HG03175 (cell line): Measurements from ENCODE around the gene F5.
"Not testable (repeated sequence)": the region's sequence is repeated elsewhere in the genome, so short reads cannot be mapped to it uniquely, and the experiment has no call there.

Experiments used
- ATAC-seq: cut with Tn5 transposase; IDR thresholded peaks from one replicate; pipeline ENCODE4 v1.9.1; 2021; ENCODE audit warnings: mild to moderate bottlenecking, moderate library complexity; ENCODE audit not compliant: unreplicated experiment

F5 gene

DNA sequence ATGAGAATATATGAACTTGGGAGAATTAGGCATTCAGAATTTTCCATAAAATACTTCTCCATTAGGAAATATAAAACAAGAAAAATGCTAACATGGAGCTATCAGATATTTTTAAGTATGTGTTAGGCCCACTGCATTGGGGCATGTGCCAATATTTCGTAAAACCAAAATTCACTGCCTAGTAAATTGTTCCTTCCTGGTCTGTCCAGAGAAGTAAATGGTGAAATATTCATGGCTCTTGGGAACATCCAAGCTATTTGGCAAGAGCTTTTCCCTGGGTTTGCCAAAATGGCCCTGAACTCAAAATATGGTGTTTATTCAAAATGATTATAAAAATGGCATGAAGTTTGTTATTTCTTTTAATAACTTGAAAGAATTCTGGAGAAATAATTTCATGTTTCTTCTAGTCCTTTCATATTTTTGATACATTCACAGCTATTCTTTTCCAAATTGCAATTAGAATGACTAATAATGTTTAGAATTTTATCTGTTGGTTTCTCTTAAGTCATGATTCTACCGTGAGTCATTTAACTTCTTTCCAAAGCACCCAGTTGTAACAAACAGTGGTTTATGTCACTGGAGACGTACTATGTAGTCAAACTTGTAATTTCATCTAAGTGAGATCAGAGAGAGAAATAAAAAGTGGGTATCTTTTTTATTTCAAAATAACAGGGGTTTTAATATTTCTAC is 74.8 kb downstream of the F5 start:
- no peak for ATAC-seq

DNA sequence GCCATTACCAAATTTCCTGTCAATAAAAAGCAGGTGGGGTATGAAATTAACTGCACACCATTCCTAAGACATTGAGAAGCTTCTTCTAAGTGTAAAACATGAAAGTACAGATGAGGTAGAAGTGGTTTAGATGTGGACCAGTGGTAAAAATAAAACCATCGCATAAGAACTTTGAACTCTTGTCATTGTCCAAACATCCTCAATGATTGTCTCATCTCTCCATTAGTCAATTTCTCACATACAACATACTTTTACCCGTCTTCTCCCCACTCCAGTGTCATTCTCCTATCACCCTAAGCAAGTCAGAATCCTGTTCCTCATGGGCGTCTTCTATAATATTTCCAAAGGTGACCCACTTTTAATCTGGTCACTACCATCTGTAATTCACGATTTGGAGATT is 76.2 kb downstream of the F5 start:
- ATAC-seq: no peak

DNA sequence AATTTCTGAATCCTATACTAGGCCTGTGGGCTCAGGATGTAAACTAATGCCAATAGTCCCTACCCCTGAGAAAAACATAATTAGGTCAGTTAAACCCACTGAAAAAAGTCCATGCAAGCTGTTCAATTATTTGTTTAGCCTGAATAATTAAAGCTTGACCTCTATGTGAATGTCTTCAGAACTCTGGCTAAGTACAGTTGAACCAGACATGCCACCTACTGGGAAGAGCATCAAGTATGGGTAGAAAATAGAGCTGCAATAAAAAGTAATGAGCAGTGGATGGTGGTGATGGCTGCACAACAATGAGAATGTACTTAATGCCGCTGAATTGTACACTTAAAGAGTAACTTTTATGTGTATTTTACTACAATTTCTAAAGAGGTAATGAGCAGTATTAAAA is 76.9 kb downstream of the F5 start:
- ATAC-seq: no peak

DNA sequence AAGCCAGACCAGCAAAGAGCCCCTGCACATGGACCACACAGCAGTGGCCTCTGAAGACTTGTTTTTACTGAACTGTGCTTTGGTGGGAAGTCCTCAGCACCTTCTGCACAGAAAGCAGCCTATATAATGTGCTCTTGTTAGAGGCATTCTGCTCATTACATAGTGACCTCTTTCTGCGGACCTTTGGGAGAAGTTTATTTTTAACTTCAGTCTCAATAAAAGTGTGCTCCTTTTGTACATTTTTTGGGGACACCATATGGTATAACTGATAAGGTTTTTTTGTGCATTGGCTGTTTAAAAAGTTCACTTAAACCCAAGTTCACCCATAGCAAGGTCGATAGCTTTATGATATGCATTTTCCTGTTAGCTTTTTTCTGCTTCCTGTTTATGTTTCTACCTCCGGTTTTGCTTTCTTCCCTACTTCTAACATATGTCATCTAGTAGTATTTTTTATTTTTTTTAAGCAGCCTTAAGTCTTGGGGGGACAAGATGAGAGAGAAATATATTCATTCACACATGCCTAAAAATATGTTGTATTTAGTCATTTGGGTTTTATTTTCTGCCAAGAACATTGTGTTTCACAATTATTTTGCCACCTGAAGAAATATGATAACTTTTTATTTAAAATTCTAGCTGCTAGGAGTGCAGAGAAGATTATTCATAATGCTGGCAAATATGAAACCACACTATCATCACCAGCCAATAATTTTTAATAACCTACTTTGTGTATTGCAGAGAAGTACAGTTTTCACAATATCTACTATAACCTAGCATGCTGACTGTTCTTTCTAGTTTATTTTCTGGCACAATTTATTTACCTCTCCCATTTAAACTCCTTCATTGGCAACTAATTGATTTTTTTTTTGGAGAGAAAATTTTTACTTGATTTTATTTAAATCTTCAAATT is 77.6 kb downstream of the F5 start:
- ATAC-seq: no peak

DNA sequence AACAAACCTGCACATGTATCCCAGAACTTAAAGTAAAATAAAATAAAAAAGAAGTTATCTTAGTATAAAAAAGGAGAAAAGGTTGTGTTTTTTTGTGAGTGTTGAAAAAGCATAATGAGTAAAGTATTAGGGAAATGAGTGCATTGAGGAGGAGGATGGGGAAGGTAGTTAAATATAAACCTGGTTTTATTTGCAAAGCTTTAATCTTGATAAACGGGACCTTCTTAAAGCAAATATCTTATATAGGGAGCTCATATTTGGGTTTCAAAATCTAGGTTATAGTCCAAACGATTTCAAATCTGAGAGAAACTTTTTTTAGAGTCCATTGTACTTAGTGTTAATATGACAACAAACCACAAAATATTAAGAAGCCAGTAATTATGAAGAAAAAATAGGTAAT is 78.9 kb downstream of the F5 start:
- no peak for ATAC-seq

DNA sequence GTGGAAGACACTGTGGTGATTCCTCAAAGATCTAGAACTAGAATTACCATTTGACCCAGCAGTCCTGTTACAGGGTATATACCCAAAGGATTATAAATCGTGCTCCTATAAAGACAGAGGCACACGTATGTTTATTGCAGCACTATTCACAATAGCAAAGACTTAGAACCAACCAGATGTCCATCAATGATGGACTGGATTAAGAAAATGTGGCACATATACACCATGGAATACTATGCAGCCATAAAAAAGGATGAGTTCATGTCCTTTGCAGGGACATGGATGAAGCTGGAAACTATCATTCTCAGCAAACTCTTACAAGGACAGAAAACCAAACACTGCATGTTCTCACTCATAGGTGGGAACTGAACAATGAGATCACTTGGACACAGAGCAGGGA is 82.7 kb downstream of the F5 start:
- ATAC-seq: not testable (repeated sequence)

DNA sequence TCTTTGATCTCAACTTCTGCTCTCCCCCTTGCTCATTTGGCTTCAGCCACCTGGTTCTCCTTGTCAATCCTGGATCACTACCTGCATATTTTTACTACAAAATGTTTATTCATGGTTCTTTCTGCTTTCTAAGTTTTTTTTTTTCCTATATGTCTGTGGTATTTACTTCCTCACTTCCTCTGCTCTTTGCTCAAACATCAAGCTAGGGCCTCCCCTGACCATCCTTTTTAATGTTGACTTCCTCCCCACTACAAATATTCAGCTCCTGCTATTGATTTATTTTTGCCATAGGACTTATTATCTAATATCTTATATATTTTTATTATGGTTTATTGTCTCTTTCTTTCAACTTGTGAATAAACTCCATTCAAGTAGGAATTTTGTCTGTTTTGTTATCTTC is 86.5 kb downstream of the F5 start:
- ATAC-seq: no peak

DNA sequence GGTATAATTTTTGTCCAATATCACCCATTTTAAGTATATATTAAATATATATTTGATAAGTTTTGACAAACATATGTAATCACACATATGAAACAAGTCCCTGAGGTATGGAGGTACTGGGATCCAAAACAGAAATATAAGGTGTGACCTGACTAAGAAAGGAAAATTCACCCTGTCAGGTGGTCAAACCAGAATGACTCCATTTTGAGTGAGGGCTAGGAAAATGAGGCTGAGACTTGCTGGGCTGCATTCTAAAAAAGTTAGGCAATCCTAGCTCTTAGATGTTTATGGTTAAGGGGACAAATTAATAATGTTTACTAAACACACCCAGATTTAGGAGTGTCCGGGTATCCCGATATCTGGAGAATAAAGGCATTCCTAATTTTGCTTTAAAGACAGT is 89.0 kb downstream of the F5 start:
- no peak for ATAC-seq

DNA sequence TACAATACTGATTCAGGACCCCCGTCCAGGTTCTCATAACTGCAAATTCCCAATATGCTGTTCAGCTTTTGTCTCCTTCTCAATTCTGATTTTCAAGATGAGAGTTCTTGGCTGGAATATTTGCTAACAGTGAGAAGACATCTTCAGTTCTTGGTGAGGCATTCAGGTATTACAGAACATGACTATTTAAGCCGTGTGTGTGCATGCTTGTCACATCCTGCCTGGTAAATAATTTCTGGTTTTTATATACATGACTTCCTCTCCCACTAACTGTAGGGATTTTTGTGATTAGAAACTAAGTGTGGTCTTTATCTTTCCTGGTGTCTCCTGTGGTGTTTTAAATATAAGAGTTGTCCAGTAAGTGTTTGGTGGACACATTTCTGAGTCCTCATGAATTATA is 90.4 kb downstream of the F5 start:
- ATAC-seq: peak; percentile 47

DNA sequence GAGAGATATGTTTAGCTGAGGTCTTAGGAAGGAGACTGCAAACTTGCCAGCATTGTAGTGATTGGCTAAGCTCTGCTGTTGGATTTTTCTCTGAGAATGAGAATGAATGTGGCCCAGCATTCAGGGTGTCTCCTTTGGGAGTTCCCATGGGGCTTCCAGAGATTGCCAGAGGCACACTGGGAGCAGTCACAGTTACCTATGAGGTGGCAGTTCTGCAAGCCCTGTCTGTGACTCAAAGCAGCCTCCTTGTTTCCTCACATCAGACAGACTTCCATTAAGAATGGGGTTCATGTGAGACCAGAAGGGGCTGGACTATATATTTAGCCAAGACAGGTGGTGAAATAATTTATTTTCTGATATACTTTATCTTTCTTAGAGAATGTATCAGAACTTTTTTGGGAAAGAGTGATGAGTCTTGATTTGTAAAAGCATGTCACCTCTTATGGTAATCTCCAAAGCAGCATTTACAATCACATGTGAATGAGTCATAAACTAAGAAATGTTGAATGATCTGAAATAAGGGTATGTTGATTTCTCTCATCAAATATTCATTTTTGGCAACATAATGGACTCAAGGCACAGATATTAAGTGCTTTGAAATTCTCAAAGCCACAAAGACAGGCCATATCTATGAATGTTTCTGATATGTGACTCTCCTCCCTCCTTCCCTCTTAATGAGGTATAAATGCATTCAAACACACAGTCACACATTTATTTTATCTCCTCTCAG is 91.1 kb downstream of the F5 start:
- ATAC-seq: no peak

DNA sequence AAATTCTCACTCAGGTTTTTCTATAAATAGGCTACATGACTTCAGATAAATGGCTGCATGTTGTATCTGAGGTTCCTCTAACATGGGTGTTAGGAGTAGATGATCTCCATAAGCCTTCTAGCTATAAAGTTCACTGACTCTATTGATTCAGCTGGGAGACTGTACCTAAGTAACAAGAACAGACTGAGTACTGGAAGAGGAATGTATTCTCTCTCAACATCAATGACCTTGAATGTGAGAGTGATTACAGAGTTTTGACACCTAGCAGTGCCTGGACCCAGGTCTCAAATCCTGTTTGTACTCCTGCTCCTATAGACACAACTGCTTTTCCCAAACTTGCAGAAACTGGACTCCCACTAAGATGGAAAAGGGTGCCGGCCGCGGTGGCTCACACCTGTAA is 91.9 kb downstream of the F5 start:
- no peak for ATAC-seq

DNA sequence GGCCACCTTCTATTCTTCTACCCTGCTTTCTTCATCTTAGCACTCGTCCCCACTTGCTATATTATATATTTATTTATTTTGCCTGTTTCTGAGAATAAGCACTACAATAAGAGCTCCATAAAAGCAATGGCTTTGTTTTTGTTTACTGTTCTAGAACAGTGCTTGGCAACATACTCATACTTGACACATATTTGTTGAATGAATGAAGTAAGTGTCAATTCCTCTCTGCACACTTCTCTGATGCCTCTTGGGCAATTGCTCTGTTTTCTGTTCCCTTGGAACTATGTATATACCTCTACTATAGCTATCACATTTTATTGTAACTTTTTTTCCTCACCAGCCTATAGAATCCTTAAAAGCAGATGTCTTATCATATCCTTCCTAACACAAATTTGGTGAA is 93.0 kb downstream of the F5 start:
- ATAC-seq: no peak

DNA sequence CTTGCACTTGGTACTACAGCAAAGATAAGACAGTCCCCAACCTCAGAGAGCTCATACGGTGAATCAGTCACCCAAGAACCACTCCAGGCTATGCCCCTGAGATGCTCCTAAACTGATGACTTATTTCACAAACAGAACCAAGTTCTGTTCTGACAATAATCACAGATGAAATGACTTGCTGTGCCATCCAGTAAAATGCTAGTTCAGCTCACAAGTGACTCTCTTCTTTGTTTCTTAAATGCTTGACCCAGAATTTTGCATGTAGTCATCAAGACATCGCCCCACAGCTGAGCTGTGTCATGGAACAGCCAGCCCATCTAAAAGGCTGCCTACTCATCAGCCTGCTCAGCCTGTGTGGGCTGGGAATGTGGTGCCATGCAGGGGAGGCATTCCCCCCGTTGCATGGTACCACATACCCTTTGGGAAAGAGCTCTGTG is 94.4 kb downstream of the F5 start:
- peak; percentile 39 for ATAC-seq

DNA sequence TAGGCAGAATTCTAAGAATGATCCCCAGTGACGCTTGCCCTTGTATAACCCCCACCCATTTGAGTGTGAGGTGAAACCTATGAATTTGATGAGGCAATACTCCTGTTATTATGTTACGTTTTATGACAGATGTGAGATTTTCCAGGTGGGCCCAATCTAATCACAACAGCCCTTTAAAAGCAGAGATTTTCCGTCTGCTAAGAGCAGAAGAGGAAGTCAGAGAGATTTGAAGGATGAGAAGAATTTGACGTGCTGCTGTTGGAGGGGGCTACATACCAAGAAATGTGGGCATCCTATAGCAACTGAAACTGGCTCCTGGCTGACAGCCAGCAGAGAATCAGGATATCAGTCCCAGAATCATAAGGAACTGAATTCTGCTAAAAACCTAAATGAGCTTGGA is 98.1 kb downstream of the F5 start:
- no peak for ATAC-seq

DNA sequence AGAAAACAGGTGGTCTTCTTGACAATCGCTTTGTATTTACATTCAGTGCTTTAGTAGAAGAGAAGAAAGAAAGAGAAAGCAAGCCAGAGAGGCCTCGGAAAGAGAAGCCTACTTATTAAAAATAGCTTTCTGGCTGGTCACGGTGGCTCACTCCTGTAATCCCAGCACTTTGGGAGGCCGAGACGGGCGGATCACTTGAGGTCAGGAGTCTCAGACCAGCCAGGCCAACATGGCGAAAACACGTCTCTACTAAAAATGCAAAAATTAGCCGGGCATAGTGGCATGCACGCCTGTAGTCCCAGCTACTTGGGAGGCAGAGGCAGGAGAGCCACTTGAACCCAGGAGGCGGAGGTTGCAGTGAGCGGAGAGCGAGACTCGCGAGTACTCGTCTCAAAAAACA is 98.7 kb downstream of the F5 start:
- no peak for ATAC-seq

DNA sequence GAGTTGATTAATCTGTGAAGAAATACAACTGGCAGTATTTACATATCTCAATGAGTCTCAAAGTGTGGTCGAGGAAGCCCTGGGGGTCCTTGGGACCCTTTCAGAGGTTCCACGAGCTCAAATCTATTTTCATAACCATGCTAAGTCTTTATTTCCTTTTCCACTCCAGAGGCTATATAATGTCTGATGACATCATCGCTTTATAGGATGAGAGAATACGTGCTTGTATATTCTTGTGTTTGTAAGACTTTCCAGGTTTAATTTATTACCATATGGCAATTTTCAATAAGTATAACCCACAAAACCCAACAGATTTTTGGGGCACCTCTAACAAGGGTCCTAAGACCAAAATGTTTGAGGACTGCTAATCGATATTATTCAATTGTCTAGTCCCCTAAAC is 99.1 kb downstream of the F5 start:
- no peak for ATAC-seq

DNA sequence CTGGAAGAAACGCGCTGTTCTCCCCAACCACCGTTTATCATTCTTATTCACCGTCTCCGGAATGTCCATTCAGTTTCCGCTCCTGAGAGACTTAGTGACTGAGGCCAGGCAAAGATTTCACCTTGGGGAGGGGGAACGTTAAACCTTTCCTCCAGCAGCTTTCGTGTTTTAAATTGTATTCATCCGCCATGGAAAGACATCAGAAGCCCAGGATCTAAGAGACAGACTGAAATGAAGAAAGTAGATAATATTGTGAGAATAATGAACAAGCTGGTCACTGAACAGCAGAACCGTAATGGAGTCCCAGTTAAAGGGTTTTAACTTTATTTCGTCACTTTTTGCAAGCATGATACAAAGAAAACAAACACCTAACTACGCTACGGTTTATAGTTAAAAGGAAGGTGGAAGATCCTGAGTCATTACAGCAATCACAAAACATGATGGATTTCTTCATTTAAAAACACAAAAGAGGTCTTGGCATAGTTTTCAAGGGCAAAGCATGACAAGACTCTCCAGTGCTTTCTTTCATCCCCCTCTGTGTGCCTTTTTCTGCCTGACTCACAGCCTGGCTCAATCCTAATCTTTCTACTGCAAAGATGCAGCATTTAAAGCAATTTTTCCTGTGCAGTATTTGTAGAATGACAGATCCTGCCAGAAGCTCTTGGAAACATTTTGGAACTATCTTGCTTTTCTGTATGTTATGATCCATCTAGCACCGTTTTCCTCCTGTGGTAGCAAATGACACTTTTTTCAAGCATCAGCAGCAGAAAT is 99.8 kb downstream of the F5 start:
- ATAC-seq: peak; percentile 10

DNA sequence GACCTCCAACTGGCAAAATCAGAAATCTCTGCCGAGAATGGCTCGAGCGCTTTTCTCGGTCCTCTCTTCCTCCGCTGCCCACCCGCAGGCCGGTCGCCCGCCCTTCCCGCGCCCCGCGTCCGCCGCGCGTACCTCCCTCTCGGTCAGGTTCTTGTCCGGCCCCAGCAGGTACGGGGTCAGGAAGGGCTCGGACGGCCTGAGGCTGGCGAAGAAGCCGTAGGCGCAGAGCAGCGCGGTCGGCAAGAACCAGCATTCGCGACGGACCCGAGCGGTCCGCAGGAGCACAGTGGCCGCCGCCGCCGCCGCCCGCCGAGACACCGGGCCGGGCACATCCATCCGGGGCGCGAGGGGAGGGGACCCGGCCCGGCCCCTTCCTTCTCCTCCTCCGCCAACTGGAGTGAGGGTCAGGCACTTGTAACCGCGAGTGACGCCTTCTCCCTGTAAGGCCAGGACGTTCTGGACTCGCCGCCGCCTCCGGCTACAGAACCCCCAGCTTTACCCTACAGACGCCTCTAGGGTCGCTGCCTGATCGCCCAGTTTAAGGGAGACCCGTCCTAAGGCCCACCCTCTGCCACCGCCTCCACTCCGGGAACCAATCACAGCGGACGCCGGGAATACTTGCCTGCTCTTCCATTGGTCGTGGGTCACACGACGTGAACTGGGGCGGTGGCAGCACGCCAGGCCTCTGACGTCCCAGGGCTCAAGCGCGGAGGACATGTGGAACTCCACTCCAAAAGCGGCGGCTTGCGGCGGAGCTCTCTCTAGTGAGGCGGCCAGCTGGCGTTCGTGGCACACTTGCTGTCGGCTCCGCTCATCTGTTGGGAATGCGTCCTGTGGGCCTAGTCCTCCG is 100.6 kb downstream of the F5 start, which contains the start of gene SLC19A2:
SLC19A2 (minus strand) TSS at position 514 of the 850 bp plus-strand sequence; CDS start at position 336, 178 bp downstream.
- ATAC-seq: peak; percentile 98

DNA sequence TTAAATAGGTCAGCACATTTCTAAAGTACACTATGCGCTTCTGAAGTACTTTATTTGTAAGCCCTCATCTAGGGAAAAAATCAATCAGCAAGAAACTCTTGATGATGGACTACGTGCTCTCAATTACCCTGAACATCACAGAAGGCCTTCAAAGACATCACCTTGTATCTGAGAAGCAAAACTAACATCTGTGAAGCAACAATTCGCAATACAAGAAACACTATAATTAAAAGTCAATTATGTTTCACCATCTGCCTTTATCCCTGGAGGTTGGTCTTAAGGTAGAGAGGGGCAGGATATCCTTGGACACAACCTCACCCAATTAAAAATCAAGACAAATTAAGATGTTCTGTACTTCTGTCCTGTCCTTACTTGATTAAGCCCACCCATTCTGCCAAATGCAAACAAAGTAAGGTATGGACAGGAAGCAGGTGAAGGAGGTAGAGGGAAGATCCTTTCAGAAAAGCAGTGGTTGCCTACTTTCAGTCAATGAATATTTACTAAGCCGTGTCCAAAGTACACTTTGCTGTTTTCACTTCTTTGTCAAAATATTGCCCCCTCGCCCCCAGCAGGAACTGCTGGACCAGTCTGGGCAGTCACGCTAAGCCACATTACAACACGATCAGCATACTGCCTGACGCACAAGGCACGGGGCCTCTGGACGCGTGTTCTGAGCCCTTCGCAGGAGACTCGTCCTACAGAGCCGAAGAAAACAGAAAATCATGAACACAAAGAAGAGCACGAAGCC is 101.4 kb downstream of the F5 start:
- peak; percentile 27 for ATAC-seq
